ENCODE data around the gene AATF. TPM values are rescaled to one million over a fixed set of nuclear protein-coding genes. Genes with fewer than 3 reads are reported as not detected.

AATF gene
- polyA plus RNA-seq, 2 of the 4 experiments (the other 2 are of a cell fraction): 51.9 to 120 TPM

DNA sequence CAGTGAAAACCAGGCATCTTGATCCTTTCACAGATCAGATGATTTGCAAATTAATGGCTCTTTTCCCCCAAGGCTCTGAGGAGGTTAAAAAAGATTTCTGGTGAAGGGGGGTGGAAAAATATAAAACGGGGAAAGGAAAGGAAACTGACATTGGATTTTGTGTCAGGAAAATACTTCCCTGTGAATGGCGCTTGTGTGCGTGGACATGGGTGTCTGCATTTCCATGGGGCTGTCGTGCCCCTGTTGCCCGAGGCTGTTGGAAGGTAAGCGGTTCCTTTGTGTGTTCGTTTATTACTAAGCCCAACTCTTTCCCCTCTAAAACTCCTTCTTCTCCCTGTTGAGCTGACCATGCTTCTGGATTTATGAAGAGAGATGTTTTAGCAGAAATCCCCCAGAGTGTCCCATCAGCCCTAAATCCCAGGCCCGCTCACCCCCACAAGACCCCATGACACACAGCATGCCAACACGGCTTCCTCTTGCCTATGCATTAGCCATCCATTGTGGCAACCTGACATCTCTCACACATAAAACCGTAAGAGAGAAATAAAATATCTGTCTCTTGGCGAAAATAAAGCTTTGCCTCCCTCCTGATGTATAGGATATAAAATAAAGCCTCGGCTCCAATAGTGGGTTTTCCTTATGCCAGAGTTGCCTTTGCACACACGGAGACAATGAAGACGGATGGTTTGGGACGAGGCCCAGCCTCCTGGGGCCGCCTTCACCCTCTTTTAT, 18.7 kb upstream of the AATF start:
- no peak for ATAC-seq
- Histone ChIP-seq H3K4me2 (no peak overlapping the region), H3K27ac (no peak overlapping the region), H3K4me3 (no peak overlapping the region), H3K9me3 (no peaks in the 10 kb centered on the region), H3K4me1 (peaks cover 6% of the 10 kb centered on the region; the same call in 2 of the 3 replicates)
- 83% methylated on average over 16 of the region's 16 CpGs for WGBS (ENCODE audit: missing lambda C conversion rate)
- TF ChIP-seq, protein P1, sequence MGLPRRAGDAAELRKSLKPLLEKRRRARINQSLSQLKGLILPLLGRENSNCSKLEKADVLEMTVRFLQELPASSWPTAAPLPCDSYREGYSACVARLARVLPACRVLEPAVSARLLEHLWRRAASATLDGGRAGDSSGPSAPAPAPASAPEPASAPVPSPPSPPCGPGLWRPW (IDR thresholded peaks at IDR 0.05): no peak
- TF ChIP-seq, protein P2, sequence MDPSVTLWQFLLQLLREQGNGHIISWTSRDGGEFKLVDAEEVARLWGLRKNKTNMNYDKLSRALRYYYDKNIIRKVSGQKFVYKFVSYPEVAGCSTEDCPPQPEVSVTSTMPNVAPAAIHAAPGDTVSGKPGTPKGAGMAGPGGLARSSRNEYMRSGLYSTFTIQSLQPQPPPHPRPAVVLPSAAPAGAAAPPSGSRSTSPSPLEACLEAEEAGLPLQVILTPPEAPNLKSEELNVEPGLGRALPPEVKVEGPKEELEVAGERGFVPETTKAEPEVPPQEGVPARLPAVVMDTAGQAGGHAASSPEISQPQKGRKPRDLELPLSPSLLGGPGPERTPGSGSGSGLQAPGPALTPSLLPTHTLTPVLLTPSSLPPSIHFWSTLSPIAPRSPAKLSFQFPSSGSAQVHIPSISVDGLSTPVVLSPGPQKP (IDR thresholded peaks at IDR 0.05; ENCODE audit: low read depth, low read length): no peak
- TF ChIP-seq CBX2 (IDR thresholded peaks at IDR 0.05; ENCODE audit: borderline replicate concordance, low read depth) (no peak), KDM1A (IDR thresholded peaks at IDR 0.05; ENCODE audit: low read depth) (no peak), ESRRA (IDR thresholded peaks at IDR 0.05; ENCODE audit: borderline replicate concordance, low read length) (no peak), MYC (IDR thresholded peaks at IDR 0.05; ENCODE audit: borderline replicate concordance, low read length) (no peak), SREBF2 (IDR thresholded peaks at IDR 0.05) (no peak), HOXB13 (CRISPR knock-in tag; IDR thresholded peaks at IDR 0.05; ENCODE audit: low read depth) (no peak)
- TF ChIP-seq, protein P3, sequence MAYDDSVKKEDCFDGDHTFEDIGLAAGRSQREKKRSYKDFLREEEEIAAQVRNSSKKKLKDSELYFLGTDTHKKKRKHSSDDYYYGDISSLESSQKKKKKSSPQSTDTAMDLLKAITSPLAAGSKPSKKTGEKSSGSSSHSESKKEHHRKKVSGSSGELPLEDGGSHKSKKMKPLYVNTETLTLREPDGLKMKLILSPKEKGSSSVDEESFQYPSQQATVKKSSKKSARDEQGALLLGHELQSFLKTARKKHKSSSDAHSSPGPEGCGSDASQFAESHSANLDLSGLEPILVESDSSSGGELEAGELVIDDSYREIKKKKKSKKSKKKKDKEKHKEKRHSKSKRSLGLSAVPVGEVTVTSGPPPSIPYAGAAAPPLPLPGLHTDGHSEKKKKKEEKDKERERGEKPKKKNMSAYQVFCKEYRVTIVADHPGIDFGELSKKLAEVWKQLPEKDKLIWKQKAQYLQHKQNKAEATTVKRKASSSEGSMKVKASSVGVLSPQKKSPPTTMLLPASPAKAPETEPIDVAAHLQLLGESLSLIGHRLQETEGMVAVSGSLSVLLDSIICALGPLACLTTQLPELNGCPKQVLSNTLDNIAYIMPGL (CRISPR knock-in tag; IDR thresholded peaks at IDR 0.05; ENCODE audit: borderline replicate concordance): no peak
- TF ChIP-seq, protein P4, sequence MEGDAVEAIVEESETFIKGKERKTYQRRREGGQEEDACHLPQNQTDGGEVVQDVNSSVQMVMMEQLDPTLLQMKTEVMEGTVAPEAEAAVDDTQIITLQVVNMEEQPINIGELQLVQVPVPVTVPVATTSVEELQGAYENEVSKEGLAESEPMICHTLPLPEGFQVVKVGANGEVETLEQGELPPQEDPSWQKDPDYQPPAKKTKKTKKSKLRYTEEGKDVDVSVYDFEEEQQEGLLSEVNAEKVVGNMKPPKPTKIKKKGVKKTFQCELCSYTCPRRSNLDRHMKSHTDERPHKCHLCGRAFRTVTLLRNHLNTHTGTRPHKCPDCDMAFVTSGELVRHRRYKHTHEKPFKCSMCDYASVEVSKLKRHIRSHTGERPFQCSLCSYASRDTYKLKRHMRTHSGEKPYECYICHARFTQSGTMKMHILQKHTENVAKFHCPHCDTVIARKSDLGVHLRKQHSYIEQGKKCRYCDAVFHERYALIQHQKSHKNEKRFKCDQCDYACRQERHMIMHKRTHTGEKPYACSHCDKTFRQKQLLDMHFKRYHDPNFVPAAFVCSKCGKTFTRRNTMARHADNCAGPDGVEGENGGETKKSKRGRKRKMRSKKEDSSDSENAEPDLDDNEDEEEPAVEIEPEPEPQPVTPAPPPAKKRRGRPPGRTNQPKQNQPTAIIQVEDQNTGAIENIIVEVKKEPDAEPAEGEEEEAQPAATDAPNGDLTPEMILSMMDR (IDR thresholded peaks at IDR 0.05): no peak
- DNase-seq (ENCODE audit: low read depth in 1 of 2, low spot score in 1 of 2): no peak
- ChIA-PET POLR2A (no interaction called here), CTCF (interaction anchor here (1.2 to 1.6 kb wide), 4 partner anchors 8 to 118 kb away, joined by 3 to 5 read pairs (median 5); no protein-coding TSS in a partner anchor)
- FAIRE-seq: no peak

DNA sequence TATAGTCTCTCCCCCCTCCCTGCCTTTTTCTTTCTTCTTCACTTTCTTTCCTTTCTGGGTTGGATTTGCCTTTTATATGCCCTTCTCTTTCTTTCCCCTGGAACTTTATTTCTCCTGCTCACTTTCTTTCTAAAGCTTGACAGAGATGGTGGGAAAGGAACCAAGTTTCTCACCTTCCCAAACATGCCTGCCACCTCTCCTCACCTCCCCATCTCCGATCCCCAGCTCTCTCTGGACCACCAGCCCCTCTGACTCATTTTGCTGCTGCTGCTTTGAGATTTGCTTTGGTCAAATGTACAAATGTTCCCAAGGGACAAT, 18.2 kb upstream of the AATF start:
- peaks cover 6% of the 10 kb centered on the region; the same call in 2 of the 3 replicates for H3K4me1 ChIP-seq
- DNase-seq (ENCODE audit: low read depth in 1 of 2, low spot score in 1 of 2): no peak
- H3K4me3 ChIP-seq: no peak overlapping the region
- ChIA-PET CTCF (interaction anchor here (1.1 to 1.6 kb wide), 4 partner anchors 10 to 351 kb away, joined by 3 to 5 read pairs (median 4); no protein-coding TSS in a partner anchor), POLR2A (no interaction called here)
- no peak overlapping the region for H3K27ac ChIP-seq
- H3K9me3 ChIP-seq: no peaks in the 10 kb centered on the region
- 96% methylated on average over 1 of the region's 1 CpG for WGBS (ENCODE audit: missing lambda C conversion rate)
- no peak for TF ChIP-seq HDAC2 (IDR thresholded peaks at IDR 0.05)
- no peak for TF ChIP-seq BHLHE40 (IDR thresholded peaks at IDR 0.05; ENCODE audit: low read depth, low read length)
- no peak for TF ChIP-seq EP300 (IDR thresholded peaks at IDR 0.05)
- no peak for TF ChIP-seq HEYL (CRISPR knock-in tag; IDR thresholded peaks at IDR 0.05)
- no peak for TF ChIP-seq PHF8 (IDR thresholded peaks at IDR 0.05; ENCODE audit: borderline replicate concordance, low read depth)
- TF ChIP-seq FOSB (CRISPR knock-in tag; IDR thresholded peaks at IDR 0.05): no peak
- no peak for TF ChIP-seq JUN (IDR thresholded peaks at IDR 0.05)
- no peak for TF ChIP-seq HOXB13 (CRISPR knock-in tag; IDR thresholded peaks at IDR 0.05; ENCODE audit: low read depth)
- TF ChIP-seq, protein P2 (IDR thresholded peaks at IDR 0.05; ENCODE audit: low read depth, low read length): no peak
- TF ChIP-seq, protein P1 (IDR thresholded peaks at IDR 0.05): no peak
- TF ChIP-seq FOSL2 (IDR thresholded peaks at IDR 0.05): no peak
- no peak for TF ChIP-seq FOSL2 (CRISPR knock-in tag; IDR thresholded peaks at IDR 0.05)
- TF ChIP-seq KDM1A (IDR thresholded peaks at IDR 0.05; ENCODE audit: low read depth): no peak
- no peak for TF ChIP-seq NFE2L2 (conservative IDR thresholded peaks at IDR 0.05; ENCODE audit: low read length)
- TF ChIP-seq, protein P5, sequence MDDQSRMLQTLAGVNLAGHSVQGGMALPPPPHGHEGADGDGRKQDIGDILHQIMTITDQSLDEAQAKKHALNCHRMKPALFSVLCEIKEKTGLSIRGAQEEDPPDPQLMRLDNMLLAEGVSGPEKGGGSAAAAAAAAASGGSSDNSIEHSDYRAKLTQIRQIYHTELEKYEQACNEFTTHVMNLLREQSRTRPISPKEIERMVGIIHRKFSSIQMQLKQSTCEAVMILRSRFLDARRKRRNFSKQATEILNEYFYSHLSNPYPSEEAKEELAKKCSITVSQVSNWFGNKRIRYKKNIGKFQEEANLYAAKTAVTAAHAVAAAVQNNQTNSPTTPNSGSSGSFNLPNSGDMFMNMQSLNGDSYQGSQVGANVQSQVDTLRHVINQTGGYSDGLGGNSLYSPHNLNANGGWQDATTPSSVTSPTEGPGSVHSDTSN (IDR thresholded peaks at IDR 0.05): no peak
- FAIRE-seq: no peak
- no peak for ATAC-seq
- no peak overlapping the region for H3K4me2 ChIP-seq
